Astrocyte (in vitro differentiated cells and primary cell): ENCODE data around the gene ARHGAP28. TPM values are rescaled to one million over a fixed set of nuclear protein-coding genes. Genes with fewer than 3 reads are reported as not detected.

Experiments
- DNase-seq: peaks from one replicate; pipeline ENCODE4 v3.0.0-alpha.2; 2010; ENCODE audit warnings: low read depth
- FAIRE-seq: peaks from 2 replicates; lab custom pipeline; 2011; peaks lifted over from hg19 to GRCh38; lab: Jason Lieb, UNC
- H2AFZ ChIP-seq: 2 replicates; pipeline ENCODE4 v1.6.0; 2012; ENCODE audit warnings: low read depth, low read length, inconsistent platforms
- H3K27ac ChIP-seq: 2 replicates; pipeline ENCODE4 v1.5.1; 2011; ENCODE audit warnings: low read depth, low read length, inconsistent platforms
- H3K27me3 ChIP-seq: 2 replicates; pipeline ENCODE4 v1.6.0; 2011; ENCODE audit warnings: low read length, inconsistent platforms; ENCODE audit not compliant: insufficient read depth
- H3K36me3 ChIP-seq: 2 replicates; pipeline ENCODE4 v1.5.1; 2011; ENCODE audit warnings: low read length, inconsistent platforms; ENCODE audit not compliant: insufficient read depth
- H3K4me1 ChIP-seq: 2 replicates; pipeline ENCODE4 v1.5.1; 2011; ENCODE audit warnings: low read length, inconsistent platforms; ENCODE audit not compliant: insufficient read depth
- H3K4me2 ChIP-seq: 2 replicates; pipeline ENCODE4 v1.6.0; 2012; ENCODE audit warnings: low read length, inconsistent platforms
- H3K4me3 ChIP-seq: 2 replicates; pipeline ENCODE4 v1.5.1; 2011; ENCODE audit warnings: low read depth, mild to moderate bottlenecking, low read length, inconsistent platforms; ENCODE audit not compliant: insufficient read depth
- H3K79me2 ChIP-seq: 2 replicates; pipeline ENCODE4 v1.6.0; 2012; ENCODE audit warnings: mild to moderate bottlenecking, low read length, inconsistent platforms; ENCODE audit not compliant: insufficient read depth
- H3K9ac ChIP-seq: 2 replicates; pipeline ENCODE4 v1.6.0; 2012; ENCODE audit warnings: mild to moderate bottlenecking, low read length, inconsistent platforms
- H3K9me3 ChIP-seq: 2 replicates; pipeline ENCODE4 v1.5.1; 2012; ENCODE audit warnings: low read depth, mild to moderate bottlenecking, low read length, inconsistent platforms; ENCODE audit not compliant: insufficient read depth
- H4K20me1 ChIP-seq: 2 replicates; pipeline ENCODE4 v1.6.0; 2012; ENCODE audit warnings: low read length, inconsistent platforms; ENCODE audit not compliant: insufficient read depth
- H3K27ac Mint-ChIP-seq: one replicate; pipeline ENCODE4 v1.8.0; 2021; ENCODE audit warnings: mild to moderate bottlenecking, mixed read lengths; ENCODE audit not compliant: unreplicated experiment
- H3K27me3 Mint-ChIP-seq: one replicate; pipeline ENCODE4 v1.8.0; 2021; ENCODE audit warnings: low read depth, mixed read lengths; ENCODE audit not compliant: unreplicated experiment
- H3K36me3 Mint-ChIP-seq: one replicate; pipeline ENCODE4 v1.8.0; 2021; ENCODE audit warnings: low read depth, mixed read lengths; ENCODE audit not compliant: unreplicated experiment
- H3K4me1 Mint-ChIP-seq: one replicate; pipeline ENCODE4 v1.8.0; 2021; ENCODE audit warnings: low read depth, mixed read lengths; ENCODE audit not compliant: unreplicated experiment
- H3K4me3 Mint-ChIP-seq: one replicate; pipeline ENCODE4 v1.8.0; 2021; ENCODE audit warnings: mild to moderate bottlenecking, moderate library complexity, mixed read lengths; ENCODE audit not compliant: unreplicated experiment
- H3K9me3 Mint-ChIP-seq: one replicate; pipeline ENCODE4 v1.8.0; 2021; ENCODE audit warnings: mild to moderate bottlenecking, mixed read lengths; ENCODE audit not compliant: unreplicated experiment
- CTCF ChIP-seq: IDR thresholded peaks from 2 replicates; pipeline ENCODE4 v1.5.1; 2011; ENCODE audit warnings: low read depth, mild to moderate bottlenecking, inconsistent platforms, low read length, moderate library complexity; ENCODE audit not compliant: insufficient read depth
- EZH2 ChIP-seq: IDR thresholded peaks from 2 replicates; pipeline ENCODE4 v1.6.1; 2012; ENCODE audit warnings: mild to moderate bottlenecking, low read length, inconsistent platforms; ENCODE audit not compliant: insufficient read depth
- total RNA-seq: library from RNA; stranded (reverse); gene quantifications from 2 replicates; pipeline ENCODE4 v1.2.1, GENCODE V29; 2021

Gene ARHGAP28
- total RNA-seq, 1 donor from 2014 or later: 15.5 TPM

GRCh38 chr18:6708890-6709289 is 20.6 kb upstream of the ARHGAP28 start:
- Mint-ChIP-seq H3K4me1 (peaks cover 14% of the 10 kb centered on the region), H3K27me3 (no peaks in the 10 kb centered on the region), H3K9me3 (peaks cover 9% of the 10 kb centered on the region), H3K4me3 (no peak overlapping the region), H3K36me3 (no peaks in the 10 kb centered on the region), H3K27ac (no peak overlapping the region)
- Histone ChIP-seq H3K9me3 (no peaks in the 10 kb centered on the region), H3K27ac (no peak overlapping the region), H4K20me1 (no peaks in the 10 kb centered on the region), H2AFZ (no peak overlapping the region), H3K9ac (no peak overlapping the region), H3K36me3 (no peaks in the 10 kb centered on the region), H3K4me2 (no peak overlapping the region), H3K27me3 (no peaks in the 10 kb centered on the region), H3K4me3 (no peak overlapping the region), H3K4me1 (no peaks in the 10 kb centered on the region), H3K79me2 (no peaks in the 10 kb centered on the region)
- TF ChIP-seq EZH2: no peak
- TF ChIP-seq CTCF: no peak
- FAIRE-seq: no peak
- no peak for DNase-seq

- Histone ChIP-seq H3K36me3 (no peaks in the 10 kb centered on the region), H3K9ac (no peak overlapping the region), H3K4me3 (no peak overlapping the region), H3K79me2 (no peaks in the 10 kb centered on the region), H3K4me1 (no peaks in the 10 kb centered on the region), H3K4me2 (no peak overlapping the region), H2AFZ (no peak overlapping the region), H3K9me3 (no peaks in the 10 kb centered on the region), H4K20me1 (no peaks in the 10 kb centered on the region), H3K27me3 (no peaks in the 10 kb centered on the region), H3K27ac (no peak overlapping the region)
- Mint-ChIP-seq H3K9me3 (no peaks in the 10 kb centered on the region), H3K4me3 (no peak overlapping the region), H3K27me3 (no peaks in the 10 kb centered on the region), H3K36me3 (no peaks in the 10 kb centered on the region), H3K27ac (peak overlapping the region; percentile 16), H3K4me1 (peaks cover 22% of the 10 kb centered on the region)
- FAIRE-seq (no peak), DNase-seq (no peak)
- TF ChIP-seq EZH2 (no peak), CTCF (no peak)
Observed at GRCh38 chr18:6711467-6711866, 18.0 kb upstream of the ARHGAP28 start.

GRCh38 chr18:6712401-6712800 is 17.1 kb upstream of the ARHGAP28 start:
- Histone ChIP-seq H3K27me3 (no peaks in the 10 kb centered on the region), H3K36me3 (no peaks in the 10 kb centered on the region), H3K9ac (no peak overlapping the region), H2AFZ (no peak overlapping the region), H3K4me1 (no peaks in the 10 kb centered on the region), H3K9me3 (no peaks in the 10 kb centered on the region), H4K20me1 (no peaks in the 10 kb centered on the region), H3K4me2 (no peak overlapping the region), H3K27ac (no peak overlapping the region), H3K79me2 (no peaks in the 10 kb centered on the region), H3K4me3 (no peak overlapping the region)
- Mint-ChIP-seq H3K27me3 (no peaks in the 10 kb centered on the region), H3K9me3 (no peaks in the 10 kb centered on the region), H3K4me3 (no peak overlapping the region), H3K4me1 (peaks cover 22% of the 10 kb centered on the region), H3K36me3 (no peaks in the 10 kb centered on the region), H3K27ac (no peak overlapping the region)
- FAIRE-seq: no peak
- TF ChIP-seq EZH2 (no peak), CTCF (no peak)
- no peak for DNase-seq
